ENCODE measurements around the gene ZNF540. TPM values are rescaled to one million over a fixed set of nuclear protein-coding genes. Genes with fewer than 3 reads are reported as not detected.
A peak's percentile ranks its signal among the peaks of the same experiment; 100 is the strongest.

The ZNF540 gene
- total and polyA plus RNA-seq, 9 of the 15 experiments (the other 6 are each of a cell fraction or from before 2014, with no cell fraction given) = 0.20 to 0.95 (median 0.44) TPM

DNA sequence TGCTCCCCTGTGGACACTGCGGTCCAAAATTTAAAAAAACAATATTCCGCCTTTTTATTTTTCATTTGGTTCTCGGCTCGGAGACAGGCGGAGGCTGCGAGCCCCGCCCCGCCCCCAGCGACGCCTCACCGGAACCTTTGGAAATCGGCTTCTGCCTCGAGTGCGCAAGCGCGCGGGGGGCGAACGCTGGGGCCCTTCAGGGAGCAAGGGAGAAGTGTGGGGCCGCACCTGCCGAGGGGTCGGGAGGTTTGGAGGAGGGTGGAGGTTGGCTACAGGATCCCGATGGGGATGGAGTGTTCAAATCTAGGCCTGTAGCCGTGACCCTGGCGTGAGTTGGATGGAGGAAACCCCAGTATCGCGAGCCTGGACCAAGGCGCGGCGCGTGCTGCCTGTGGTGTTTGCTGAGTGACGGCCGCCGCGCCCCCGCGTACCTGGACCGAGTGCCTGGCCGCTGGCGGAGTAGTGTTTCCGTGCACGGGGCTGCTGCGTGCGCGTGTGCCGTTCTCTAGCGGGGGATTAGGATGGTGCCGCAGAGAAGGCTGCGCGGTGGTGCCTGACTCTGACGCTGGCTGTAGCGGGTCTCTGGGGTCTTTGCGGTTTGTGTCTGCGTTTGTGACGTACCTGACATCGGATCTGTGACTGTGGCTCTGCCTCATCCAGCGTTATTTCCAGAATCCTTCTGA is 61.2 kb downstream of the ZNF540 start (continued):
- TF ChIP-seq, protein P1, sequence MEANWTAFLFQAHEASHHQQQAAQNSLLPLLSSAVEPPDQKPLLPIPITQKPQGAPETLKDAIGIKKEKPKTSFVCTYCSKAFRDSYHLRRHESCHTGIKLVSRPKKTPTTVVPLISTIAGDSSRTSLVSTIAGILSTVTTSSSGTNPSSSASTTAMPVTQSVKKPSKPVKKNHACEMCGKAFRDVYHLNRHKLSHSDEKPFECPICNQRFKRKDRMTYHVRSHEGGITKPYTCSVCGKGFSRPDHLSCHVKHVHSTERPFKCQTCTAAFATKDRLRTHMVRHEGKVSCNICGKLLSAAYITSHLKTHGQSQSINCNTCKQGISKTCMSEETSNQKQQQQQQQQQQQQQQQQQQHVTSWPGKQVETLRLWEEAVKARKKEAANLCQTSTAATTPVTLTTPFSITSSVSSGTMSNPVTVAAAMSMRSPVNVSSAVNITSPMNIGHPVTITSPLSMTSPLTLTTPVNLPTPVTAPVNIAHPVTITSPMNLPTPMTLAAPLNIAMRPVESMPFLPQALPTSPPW (CRISPR knock-in tag; IDR thresholded peaks at IDR 0.05) = peak; percentile 85
- TF ChIP-seq TOE1 (IDR thresholded peaks at IDR 0.05; ENCODE audit: borderline replicate concordance) (peak; percentile 55; the same call in 1 of the 2 replicates), TOE1 (CRISPR knock-in tag; IDR thresholded peaks at IDR 0.05; ENCODE audit: borderline replicate concordance, low read depth) (no peak), NBN (IDR thresholded peaks at IDR 0.05; ENCODE audit: low read depth) (0 out of 2 replicates have a peak, but pooled peaks have one; percentile 61), TRIM28 (IDR thresholded peaks at IDR 0.05) (peak; percentile 99), ZBTB5 (IDR thresholded peaks at IDR 0.05) (no peak), RFX1 (IDR thresholded peaks at IDR 0.05) (no peak), RCOR1 (IDR thresholded peaks at IDR 0.05; ENCODE audit: borderline replicate concordance in 1 of 2, low read depth in 2 of 2, low read length in 2 of 2) (peak in 1 of 2 experiments; percentile 15; a peak in 1 of 4 replicates), CBFA2T3 (IDR thresholded peaks at IDR 0.05) (0 out of 2 replicates have a peak, but pooled peaks have one; percentile 13), FOS (IDR thresholded peaks at IDR 0.05; ENCODE audit: extremely low read depth, insufficient read length) (no peak), NRF1 (conservative IDR thresholded peaks at IDR 0.05 in 1 of 2, IDR thresholded peaks at IDR 0.05 in 1 of 2) (peak; percentile 95 to 96), GABPA (tag; conservative IDR thresholded peaks at IDR 0.05; ENCODE audit: low read depth) (0 out of 2 replicates have a peak, but pooled peaks have one; percentile 48), HNRNPLL (IDR thresholded peaks at IDR 0.05; ENCODE audit: low read depth, low read length, poor library complexity, severe bottlenecking) (peak; percentile 95)
- TF ChIP-seq, protein P2, sequence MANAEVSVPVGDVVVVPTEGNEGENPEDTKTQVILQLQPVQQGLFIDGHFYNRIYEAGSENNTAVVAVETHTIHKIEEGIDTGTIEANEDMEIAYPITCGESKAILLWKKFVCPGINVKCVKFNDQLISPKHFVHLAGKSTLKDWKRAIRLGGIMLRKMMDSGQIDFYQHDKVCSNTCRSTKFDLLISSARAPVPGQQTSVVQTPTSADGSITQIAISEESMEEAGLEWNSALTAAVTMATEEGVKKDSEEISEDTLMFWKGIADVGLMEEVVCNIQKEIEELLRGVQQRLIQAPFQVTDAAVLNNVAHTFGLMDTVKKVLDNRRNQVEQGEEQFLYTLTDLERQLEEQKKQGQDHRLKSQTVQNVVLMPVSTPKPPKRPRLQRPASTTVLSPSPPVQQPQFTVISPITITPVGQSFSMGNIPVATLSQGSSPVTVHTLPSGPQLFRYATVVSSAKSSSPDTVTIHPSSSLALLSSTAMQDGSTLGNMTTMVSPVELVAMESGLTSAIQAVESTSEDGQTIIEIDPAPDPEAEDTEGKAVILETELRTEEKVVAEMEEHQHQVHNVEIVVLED (CRISPR knock-in tag; IDR thresholded peaks at IDR 0.05) = 0 out of 2 replicates have a peak, but pooled peaks have one; percentile 8

Measured in K562 (cell line).